Panc1 (cell line): ENCODE data around the gene PRB4. TPM values are rescaled to one million over a fixed set of nuclear protein-coding genes. Genes with fewer than 3 reads are reported as not detected.

Experiments used
- ATAC-seq: fragments of 200-7000 bp; cut with Tn5 transposase; 2 replicates; pipeline ENCODE4 v1.9.1; 2020; ENCODE audit warnings: mild to moderate bottlenecking, moderate library complexity
- BruUV-seq: library from RNA; stranded (reverse); fragments of 400-500 nt; replicated peaks from 2 replicates; lab custom pipeline; 2021; lab: Mats Ljungman, UMichigan
- CTCF ChIA-PET: fragments of 300-600 bp; sonication (Branson Sonifier 250); formaldehyde crosslinking; loops from one replicate; lab custom pipeline; 2022; ENCODE audit warnings: antibody characterized with exemption; lab: Charles Lee
- POLR2A ChIA-PET: fragments of 300-600 bp; sonication (Branson Sonifier 250); formaldehyde crosslinking; loops from one replicate; lab custom pipeline; 2022; ENCODE audit warnings: antibody characterized with exemption; lab: Charles Lee
- DNase-seq: peaks from one replicate; pipeline ENCODE4 v3.0.0-alpha.2; 2010; ENCODE audit warnings: low read depth, low spot score
- H3K27ac ChIP-seq: 2 replicates; pipeline ENCODE4 v1.5.1; 2011; ENCODE audit warnings: mild to moderate bottlenecking, low read length, inconsistent platforms
- H3K27me3 ChIP-seq: fragments of 200-500 bp; sonication (Bioruptor generic); 2 replicates; pipeline ENCODE4 v1.6.0; 2014; ENCODE audit warnings: low read length, inconsistent platforms; ENCODE audit not compliant: control insufficient read depth, insufficient read depth
- H3K36me3 ChIP-seq: fragments of 200-500 bp; sonication (Bioruptor generic); 2 replicates; pipeline ENCODE4 v1.5.1; 2014; ENCODE audit warnings: inconsistent platforms, mild to moderate bottlenecking, low read length, moderate library complexity; ENCODE audit not compliant: control insufficient read depth, insufficient read depth
- H3K4me1 ChIP-seq: 2 replicates; pipeline ENCODE4 v1.5.1; 2011; ENCODE audit warnings: inconsistent platforms, mild to moderate bottlenecking, low read length, moderate library complexity; ENCODE audit not compliant: control insufficient read depth, insufficient read depth
- H3K4me3 ChIP-seq, 2 experiments: 2 replicates each; pipeline ENCODE4 v1.5.1; 2011 to 2012; ENCODE audit warnings: low read depth in 2 of 2, low read length in 2 of 2, mild to moderate bottlenecking in 2 of 2, inconsistent platforms in 1 of 2, moderate library complexity in 1 of 2
- H3K9me3 ChIP-seq: fragments of 200-500 bp; sonication (Bioruptor generic); 2 replicates; pipeline ENCODE4 v1.5.1; 2014; ENCODE audit warnings: low read depth, mild to moderate bottlenecking, inconsistent platforms, low read length, moderate library complexity; ENCODE audit not compliant: control insufficient read depth, insufficient read depth
- POLR2AphosphoS5 ChIP-seq: IDR thresholded peaks from 2 replicates; pipeline ENCODE4 v1.6.1; 2012; ENCODE audit warnings: mild to moderate bottlenecking, low read depth, low read length, moderate library complexity
- SIN3A ChIP-seq: IDR thresholded peaks from 2 replicates; pipeline ENCODE4 v1.6.1; 2012; ENCODE audit warnings: low read depth, mild to moderate bottlenecking, low read length, moderate library complexity, borderline replicate concordance; ENCODE audit not compliant: insufficient read depth
- TCF7L2 ChIP-seq: IDR thresholded peaks from 2 replicates; pipeline ENCODE4 v1.6.1; 2011; ENCODE audit warnings: mild to moderate bottlenecking, low read depth, low read length, inconsistent platforms
- in situ Hi-C: cut with HindIII; loops from 2 replicates; pipeline ENCODE4 v1.10.0; 2016; ENCODE audit warnings: low sequenced_read_pairs, low pct_unique_long_range_greater_than_20kb
- intact Hi-C: fragments of 100-400 bp; cut with micrococcal nuclease; formaldehyde crosslinking; loops from one replicate; pipeline ENCODE4 v1.10.0; 2022; ENCODE audit not compliant: unreplicated experiment
- total RNA-seq: library from RNA; stranded (reverse); gene quantifications from one replicate; pipeline ENCODE4 v1.2.1, GENCODE V29; 2021; ENCODE audit not compliant: unreplicated experiment
- TF ChIP-seq, protein P1 (sequence below): fragments of 450-650 bp; IDR thresholded peaks from 2 replicates; pipeline ENCODE4 v1.5.1; 2017; ENCODE audit warnings: mild to moderate bottlenecking
- TF ChIP-seq, protein P2 (sequence below), 2 experiments: IDR thresholded peaks; 2 replicates each; pipeline ENCODE4 v1.6.1; 2011 to 2012; ENCODE audit warnings: low read depth in 2 of 2, control low read depth in 1 of 2, low read length in 1 of 2, mild to moderate bottlenecking in 1 of 2, moderate library complexity in 1 of 2; ENCODE audit not compliant: insufficient read depth in 1 of 2

PRB4 gene
- total RNA-seq, 1 experiment from 2014 or later, result not detected

DNA sequence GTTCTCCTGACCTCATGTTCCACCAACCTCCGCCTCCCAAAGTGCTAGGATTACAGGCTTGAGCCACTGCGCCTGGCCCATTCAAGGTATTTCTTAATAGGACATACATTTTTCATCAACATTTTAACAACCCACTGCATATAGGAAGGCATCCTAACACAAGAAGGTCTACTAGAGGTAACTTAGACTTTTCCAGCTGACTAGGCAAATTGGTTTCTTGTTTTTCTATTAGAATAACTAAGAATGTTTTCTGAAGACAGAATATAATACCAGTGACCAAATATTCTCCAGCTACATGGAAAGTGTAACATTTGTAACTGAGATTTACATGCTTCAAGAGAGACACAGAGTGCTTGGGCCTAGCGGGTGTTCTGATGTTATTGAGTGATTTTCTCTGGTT, 14.2 kb upstream of the PRB4 start:
- Histone ChIP-seq H3K4me1 (no peaks in the 10 kb centered on the region), H3K9me3 (no peaks in the 10 kb centered on the region), H3K27ac (no peak overlapping the region), H3K36me3 (no peaks in the 10 kb centered on the region), H3K27me3 (no peaks in the 10 kb centered on the region), H3K4me3 (no peak overlapping the region)
- CTCF ChIA-PET, result no interaction called here
- no TSS peak for BruUV-seq
- DNase-seq, result no peak
- TF ChIP-seq TCF7L2, result no peak
- TF ChIP-seq, protein P1, sequence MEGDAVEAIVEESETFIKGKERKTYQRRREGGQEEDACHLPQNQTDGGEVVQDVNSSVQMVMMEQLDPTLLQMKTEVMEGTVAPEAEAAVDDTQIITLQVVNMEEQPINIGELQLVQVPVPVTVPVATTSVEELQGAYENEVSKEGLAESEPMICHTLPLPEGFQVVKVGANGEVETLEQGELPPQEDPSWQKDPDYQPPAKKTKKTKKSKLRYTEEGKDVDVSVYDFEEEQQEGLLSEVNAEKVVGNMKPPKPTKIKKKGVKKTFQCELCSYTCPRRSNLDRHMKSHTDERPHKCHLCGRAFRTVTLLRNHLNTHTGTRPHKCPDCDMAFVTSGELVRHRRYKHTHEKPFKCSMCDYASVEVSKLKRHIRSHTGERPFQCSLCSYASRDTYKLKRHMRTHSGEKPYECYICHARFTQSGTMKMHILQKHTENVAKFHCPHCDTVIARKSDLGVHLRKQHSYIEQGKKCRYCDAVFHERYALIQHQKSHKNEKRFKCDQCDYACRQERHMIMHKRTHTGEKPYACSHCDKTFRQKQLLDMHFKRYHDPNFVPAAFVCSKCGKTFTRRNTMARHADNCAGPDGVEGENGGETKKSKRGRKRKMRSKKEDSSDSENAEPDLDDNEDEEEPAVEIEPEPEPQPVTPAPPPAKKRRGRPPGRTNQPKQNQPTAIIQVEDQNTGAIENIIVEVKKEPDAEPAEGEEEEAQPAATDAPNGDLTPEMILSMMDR, result no peak
- intact Hi-C loops (no loop called here), in situ Hi-C loops (no loop called here)
- ATAC-seq, result no peak
- POLR2A ChIA-PET, result no interaction called here

DNA sequence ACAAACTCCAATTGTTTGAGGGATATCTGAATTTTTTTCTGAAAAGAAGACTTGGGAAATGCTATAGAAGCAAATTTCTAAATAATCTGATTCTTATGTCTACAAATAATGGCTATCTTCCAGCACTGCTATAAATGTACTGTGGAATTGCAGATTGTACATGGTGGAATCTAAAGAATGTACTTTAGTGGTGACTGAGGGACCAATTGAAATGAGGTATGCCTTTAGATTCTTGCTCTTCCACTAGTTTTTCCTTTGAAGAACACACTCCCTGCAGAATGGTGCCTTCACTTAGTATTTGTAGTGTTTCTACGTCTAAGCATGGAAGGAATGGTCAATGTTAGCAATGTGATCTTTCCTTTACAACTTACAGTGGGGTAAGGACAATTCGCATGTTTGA, 11.7 kb upstream of the PRB4 start:
- intact Hi-C loops, result no loop called here
- Histone ChIP-seq H3K9me3 (no peaks in the 10 kb centered on the region), H3K27ac (no peak overlapping the region), H3K27me3 (no peaks in the 10 kb centered on the region), H3K4me1 (no peaks in the 10 kb centered on the region), H3K4me3 (no peak overlapping the region), H3K36me3 (no peaks in the 10 kb centered on the region)
- TF ChIP-seq, protein P1, result no peak
- no peak for TF ChIP-seq POLR2AphosphoS5
- TF ChIP-seq SIN3A, result no peak
- TF ChIP-seq TCF7L2, result no peak
- TF ChIP-seq, protein P2, sequence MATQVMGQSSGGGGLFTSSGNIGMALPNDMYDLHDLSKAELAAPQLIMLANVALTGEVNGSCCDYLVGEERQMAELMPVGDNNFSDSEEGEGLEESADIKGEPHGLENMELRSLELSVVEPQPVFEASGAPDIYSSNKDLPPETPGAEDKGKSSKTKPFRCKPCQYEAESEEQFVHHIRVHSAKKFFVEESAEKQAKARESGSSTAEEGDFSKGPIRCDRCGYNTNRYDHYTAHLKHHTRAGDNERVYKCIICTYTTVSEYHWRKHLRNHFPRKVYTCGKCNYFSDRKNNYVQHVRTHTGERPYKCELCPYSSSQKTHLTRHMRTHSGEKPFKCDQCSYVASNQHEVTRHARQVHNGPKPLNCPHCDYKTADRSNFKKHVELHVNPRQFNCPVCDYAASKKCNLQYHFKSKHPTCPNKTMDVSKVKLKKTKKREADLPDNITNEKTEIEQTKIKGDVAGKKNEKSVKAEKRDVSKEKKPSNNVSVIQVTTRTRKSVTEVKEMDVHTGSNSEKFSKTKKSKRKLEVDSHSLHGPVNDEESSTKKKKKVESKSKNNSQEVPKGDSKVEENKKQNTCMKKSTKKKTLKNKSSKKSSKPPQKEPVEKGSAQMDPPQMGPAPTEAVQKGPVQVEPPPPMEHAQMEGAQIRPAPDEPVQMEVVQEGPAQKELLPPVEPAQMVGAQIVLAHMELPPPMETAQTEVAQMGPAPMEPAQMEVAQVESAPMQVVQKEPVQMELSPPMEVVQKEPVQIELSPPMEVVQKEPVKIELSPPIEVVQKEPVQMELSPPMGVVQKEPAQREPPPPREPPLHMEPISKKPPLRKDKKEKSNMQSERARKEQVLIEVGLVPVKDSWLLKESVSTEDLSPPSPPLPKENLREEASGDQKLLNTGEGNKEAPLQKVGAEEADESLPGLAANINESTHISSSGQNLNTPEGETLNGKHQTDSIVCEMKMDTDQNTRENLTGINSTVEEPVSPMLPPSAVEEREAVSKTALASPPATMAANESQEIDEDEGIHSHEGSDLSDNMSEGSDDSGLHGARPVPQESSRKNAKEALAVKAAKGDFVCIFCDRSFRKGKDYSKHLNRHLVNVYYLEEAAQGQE (IDR thresholded peaks at IDR 0.05; ENCODE audit: insufficient read depth in 1 of 2, low read depth in 2 of 2, low read length in 1 of 2), result no peak
- no TSS peak for BruUV-seq
- POLR2A ChIA-PET, result no interaction called here
- CTCF ChIA-PET, result no interaction called here
- no peak for ATAC-seq
- in situ Hi-C loops, result no loop called here
- DNase-seq, result no peak

DNA sequence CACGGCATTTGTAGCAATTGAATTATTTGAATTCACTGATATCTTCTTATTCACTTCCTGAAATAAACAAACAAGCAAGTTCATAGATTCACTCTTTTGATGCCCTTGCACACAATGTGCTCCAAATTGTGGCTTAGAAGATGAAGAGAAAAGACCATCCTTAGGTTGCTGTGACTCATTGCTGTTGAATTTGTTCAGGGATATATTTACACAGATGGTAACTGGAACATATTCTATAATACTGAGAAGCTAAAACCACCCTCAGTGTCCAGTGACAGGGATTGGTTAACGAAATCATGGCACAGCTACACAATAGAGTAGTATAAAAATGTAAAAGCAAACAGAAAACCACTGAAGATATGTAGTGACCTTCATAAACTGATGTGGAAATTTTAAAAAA, 3.1 kb downstream of the PRB4 start:
- H3K4me1 ChIP-seq, result no peaks in the 10 kb centered on the region
- ChIA-PET CTCF (no interaction called here), POLR2A (no interaction called here)
- DNase-seq, result no peak
- TF ChIP-seq, protein P2 (IDR thresholded peaks at IDR 0.05; ENCODE audit: insufficient read depth in 1 of 2, low read depth in 2 of 2, low read length in 1 of 2), result no peak
- no peak for TF ChIP-seq POLR2AphosphoS5
- H3K27me3 ChIP-seq, result no peaks in the 10 kb centered on the region
- intact Hi-C loops (no loop called here), in situ Hi-C loops (no loop called here)
- H3K36me3 ChIP-seq, result no peaks in the 10 kb centered on the region
- H3K9me3 ChIP-seq, result no peaks in the 10 kb centered on the region
- no peak for ATAC-seq
- H3K27ac ChIP-seq, result no peak overlapping the region
- BruUV-seq, result no TSS peak
- H3K4me3 ChIP-seq, result no peak overlapping the region
